Mucosa of descending colon (tissue), 3 donors: Measurements from ENCODE around the gene DLAT. TPM values are rescaled to one million over a fixed set of nuclear protein-coding genes. Genes with fewer than 3 reads are reported as not detected.
A peak's percentile ranks its signal among the peaks of the same experiment; 100 is the strongest.

Source experiments
- ATAC-seq: fragments of 200-7000 bp; cut with Tn5 transposase; one replicate; pipeline ENCODE4 v1.9.1; 2020; ENCODE audit warnings: mild to moderate bottlenecking, moderate library complexity
- DNase-seq, 3 donors: peaks; one replicate each; pipeline ENCODE4 v3.0.0-alpha.2; 2020
- H3K36me3 ChIP-seq: fragments of 200-600 bp; one replicate; pipeline ENCODE4 v1.8.0; 2021; ENCODE audit warnings: low read depth, mild to moderate bottlenecking
- H3K4me1 ChIP-seq: fragments of 200-600 bp; one replicate; pipeline ENCODE4 v1.8.0; 2021; ENCODE audit warnings: low read depth, mild to moderate bottlenecking
- H3K4me3 ChIP-seq: fragments of 200-600 bp; one replicate; pipeline ENCODE4 v1.8.0; 2021; ENCODE audit warnings: mild to moderate bottlenecking
- H3K9me3 ChIP-seq: fragments of 200-600 bp; one replicate; pipeline ENCODE4 v1.8.0; 2021; ENCODE audit warnings: mild to moderate bottlenecking
- CTCF ChIP-seq: fragments of 200-600 bp; IDR thresholded peaks from one replicate; pipeline ENCODE4 v1.8.0; 2022; ENCODE audit warnings: antibody characterized with exemption, mild to moderate bottlenecking
- intact Hi-C, 2 donors: fragments of 100-400 bp; cut with DNase I in 1 of 2; cut with micrococcal nuclease in 1 of 2; formaldehyde crosslinking; loops; one replicate each; pipeline versions ENCODE4 v1.11.0 to v1.11.1; 2022; cut with DNase I, micrococcal nuclease
- total RNA-seq, 3 donors: library from RNA; stranded (reverse); fragmentation: NEBNext Ultra II Directional in 2 of 3; extraction: Animal tissue kit (Norgen Biotek cat#: 25700) in 2 of 3; gene quantifications; one replicate each; pipeline versions ENCODE4 v1.2.1 to v1.2.4, GENCODE V29; 2021 to 2023
- donor health status: DM: no; HTN: no; CAD: no; lungs with moderate emphysema.
- donor health status: DM: no; HTN: no; CAD: no.
- donor health status: DM: no; HTN: yes; CAD: no.

DLAT gene
- total RNA-seq, 3 donors from 2014 or later = 51.1 to 54.2 (median 51.4) TPM

GRCh38 chr11:111978028-111978771 lies 47.0 kb upstream of the DLAT start:
- no peak for TF ChIP-seq CTCF
- Histone ChIP-seq H3K36me3 (no peaks in the 10 kb centered on the region), H3K9me3 (no peaks in the 10 kb centered on the region), H3K4me3 (no peak overlapping the region), H3K4me1 (peaks cover 16% of the 10 kb centered on the region)
- ATAC-seq (no peak), DNase-seq (peak in 1 of 3 donors; percentile 38)
- intact Hi-C loops = loop anchor here in 1 of 2 donors (5.0 kb wide), 1 partner anchor 41 kb away; the partner anchor contains the start of gene DIXDC1

GRCh38 chr11:111980062-111980461 lies 45.1 kb upstream of the DLAT start:
- TF ChIP-seq CTCF = no peak
- H3K4me3 ChIP-seq = no peak overlapping the region
- no peak for ATAC-seq
- H3K36me3 ChIP-seq = no peaks in the 10 kb centered on the region
- peaks cover 16% of the 10 kb centered on the region for H3K4me1 ChIP-seq
- H3K9me3 ChIP-seq = no peaks in the 10 kb centered on the region
- no peak for DNase-seq
- intact Hi-C loops = loop anchor here in 1 of 2 donors (10.0 kb wide), 1 partner anchor 45 kb away; the partner anchor contains the start of gene DIXDC1

- H3K36me3 ChIP-seq = no peaks in the 10 kb centered on the region
- H3K9me3 ChIP-seq = no peaks in the 10 kb centered on the region
- DNase-seq (no peak), ATAC-seq (no peak)
- no peak overlapping the region for H3K4me3 ChIP-seq
- no peak for TF ChIP-seq CTCF
- intact Hi-C loops = loop anchor here in 1 of 2 donors (10.0 kb wide), 1 partner anchor 46 kb away; the partner anchor contains the start of gene DIXDC1
- peaks cover 11% of the 10 kb centered on the region for H3K4me1 ChIP-seq
These were observed 43.9 kb upstream of the DLAT start for GRCh38 chr11:111981270-111981669.

- peak; percentile 60 for TF ChIP-seq CTCF
- ATAC-seq (peak; percentile 88), DNase-seq (peak in 2 of 3 donors; percentile 74 to 94)
- H3K36me3 ChIP-seq = no peaks in the 10 kb centered on the region
- H3K9me3 ChIP-seq = no peaks in the 10 kb centered on the region
- H3K4me3 ChIP-seq = no peak overlapping the region
- peaks cover 7% of the 10 kb centered on the region for H3K4me1 ChIP-seq
- intact Hi-C loops = loop anchor here in 1 of 2 donors (10.0 kb wide), 1 partner anchor 47 kb away; the partner anchor contains the start of gene DIXDC1
These were observed 43.2 kb upstream of the DLAT start for GRCh38 chr11:111982019-111982464.

GRCh38 chr11:111982541-111983186 lies 42.5 kb upstream of the DLAT start:
- peaks cover 4% of the 10 kb centered on the region for H3K4me1 ChIP-seq
- no peak overlapping the region for H3K4me3 ChIP-seq
- DNase-seq (no peak), ATAC-seq (peak; percentile 22)
- H3K9me3 ChIP-seq = no peaks in the 10 kb centered on the region
- no peak for TF ChIP-seq CTCF
- H3K36me3 ChIP-seq = no peaks in the 10 kb centered on the region
- intact Hi-C loops = loop anchor here in 1 of 2 donors (10.0 kb wide), 1 partner anchor 48 kb away; the partner anchor contains the start of gene DIXDC1
